Loucy (cell line): ENCODE measurements around the gene MAPKAP1.

Experiments
- H2AFZ ChIP-seq: fragments of 200-600 bp; sonication (generic); 2 replicates; pipeline ENCODE4 v1.6.0; 2016; ENCODE audit warnings: antibody characterized with exemption, mild to moderate bottlenecking, low read length, moderate library complexity
- H3F3A ChIP-seq: fragments of 200-600 bp; 2 replicates; pipeline ENCODE4 v1.6.0; 2016; ENCODE audit warnings: antibody characterized with exemption, low read depth, mild to moderate bottlenecking
- H3K27me3 ChIP-seq: fragments of 200-600 bp; sonication (generic); 2 replicates; pipeline ENCODE4 v1.6.1; 2014; ENCODE audit warnings: low read length, mild to moderate bottlenecking; ENCODE audit not compliant: insufficient read depth, poor library complexity, severe bottlenecking
- H3K36me3 ChIP-seq: fragments of 200-600 bp; sonication (generic); 2 replicates; pipeline ENCODE4 v1.6.1; 2016; ENCODE audit warnings: low read length; ENCODE audit not compliant: insufficient read depth
- H3K4me1 ChIP-seq: fragments of 200-600 bp; sonication (generic); 2 replicates; pipeline ENCODE4 v1.5.1; 2014; ENCODE audit warnings: low read length, mild to moderate bottlenecking; ENCODE audit not compliant: insufficient read depth, poor library complexity, severe bottlenecking
- H3K4me2 ChIP-seq: fragments of 200-600 bp; sonication (generic); 2 replicates; pipeline ENCODE4 v1.6.0; 2014; ENCODE audit warnings: antibody characterized with exemption, low read length, low read depth, mild to moderate bottlenecking; ENCODE audit not compliant: poor library complexity, severe bottlenecking
- H3K4me3 ChIP-seq: fragments of 200-600 bp; sonication (generic); 2 replicates; pipeline ENCODE4 v1.5.1; 2014; ENCODE audit warnings: low read length, mild to moderate bottlenecking, mixed read lengths; ENCODE audit not compliant: poor library complexity, severe bottlenecking
- H3K79me2 ChIP-seq: fragments of 200-600 bp; sonication (generic); 2 replicates; pipeline ENCODE4 v1.6.1; 2014; ENCODE audit warnings: low read length; ENCODE audit not compliant: insufficient read depth
- H3K9ac ChIP-seq: fragments of 200-600 bp; sonication (generic); 2 replicates; pipeline ENCODE4 v1.6.0; 2014; ENCODE audit warnings: mild to moderate bottlenecking, low read depth, low read length, moderate library complexity; ENCODE audit not compliant: poor library complexity, severe bottlenecking
- H3K9me2 ChIP-seq: fragments of 200-600 bp; sonication (generic); replicated peaks from 2 replicates; pipeline ENCODE4 v1.6.1; 2016; ENCODE audit warnings: low read depth, low read length, mixed read lengths
- H3K9me3 ChIP-seq: fragments of 200-600 bp; sonication (generic); 2 replicates; pipeline ENCODE4 v1.6.1; 2014; ENCODE audit warnings: mild to moderate bottlenecking, antibody characterized with exemption, low read length, low read depth; ENCODE audit not compliant: insufficient read depth
- H4K20me1 ChIP-seq: fragments of 200-600 bp; sonication (generic); 2 replicates; pipeline ENCODE4 v1.6.0; 2014; ENCODE audit warnings: antibody characterized with exemption, low read length, mild to moderate bottlenecking; ENCODE audit not compliant: insufficient read depth, poor library complexity, severe bottlenecking
- EZH2phosphoT487 ChIP-seq: fragments of 200-600 bp; IDR thresholded peaks from 2 replicates; pipeline ENCODE4 v1.6.1; 2018; ENCODE audit warnings: antibody characterized with exemption, mild to moderate bottlenecking, moderate library complexity, borderline replicate concordance
- TF ChIP-seq, protein P1 (sequence below): fragments of 200-600 bp; sonication (generic); conservative IDR thresholded peaks from 2 replicates; pipeline ENCODE4 v1.5.1; 2014; ENCODE audit warnings: mild to moderate bottlenecking, antibody characterized with exemption, low read length

Gene MAPKAP1

DNA sequence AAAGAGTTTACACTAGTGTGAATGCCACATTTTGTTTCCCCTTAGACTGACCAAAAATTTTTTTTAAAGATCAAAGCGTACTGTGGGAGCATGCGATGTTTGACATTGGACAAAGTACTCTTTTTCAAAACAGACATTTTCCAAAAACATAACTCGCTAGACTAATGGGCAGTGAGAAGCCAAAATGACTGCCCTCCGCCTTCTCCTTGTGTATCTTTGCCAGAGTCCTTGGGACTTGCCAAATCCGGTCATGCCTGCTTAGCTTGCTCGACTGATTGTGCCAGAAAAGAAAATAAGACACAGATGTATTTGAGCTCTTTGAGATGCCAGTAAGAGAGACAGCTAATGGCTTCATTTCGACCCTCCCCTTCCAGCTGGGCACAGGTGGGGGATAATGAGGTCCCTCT, 157.5 kb downstream of the MAPKAP1 start:
- no peaks in the 10 kb centered on the region for H3K36me3 ChIP-seq

DNA sequence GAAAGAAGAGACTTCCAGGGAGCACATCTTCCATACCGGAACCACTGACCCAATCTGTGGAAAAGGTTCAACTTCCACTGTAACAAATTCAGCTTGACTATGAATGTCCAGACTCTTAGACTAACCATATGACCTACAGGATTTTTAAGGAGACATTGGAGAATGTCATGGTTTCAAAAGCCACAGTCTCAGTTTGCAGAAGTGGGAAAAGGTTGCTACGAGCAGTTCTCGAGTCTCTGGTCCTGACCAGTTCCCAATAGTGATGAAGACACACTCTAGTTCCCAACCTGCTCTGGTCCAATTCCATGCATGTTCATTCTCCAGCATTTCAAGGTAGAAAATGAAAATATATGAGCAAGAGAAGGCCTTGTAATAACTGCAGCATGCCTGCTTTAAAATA, 158.0 kb downstream of the MAPKAP1 start:
- no peak overlapping the region for H3K9ac ChIP-seq
- no peaks in the 10 kb centered on the region for H3F3A ChIP-seq
- no peaks in the 10 kb centered on the region for H3K36me3 ChIP-seq
- no peak overlapping the region for H3K4me3 ChIP-seq
- H3K9me2 ChIP-seq = no peaks in the 10 kb centered on the region
- H3K9me3 ChIP-seq = no peaks in the 10 kb centered on the region
- H2AFZ ChIP-seq = no peak overlapping the region
- TF ChIP-seq, protein P1, sequence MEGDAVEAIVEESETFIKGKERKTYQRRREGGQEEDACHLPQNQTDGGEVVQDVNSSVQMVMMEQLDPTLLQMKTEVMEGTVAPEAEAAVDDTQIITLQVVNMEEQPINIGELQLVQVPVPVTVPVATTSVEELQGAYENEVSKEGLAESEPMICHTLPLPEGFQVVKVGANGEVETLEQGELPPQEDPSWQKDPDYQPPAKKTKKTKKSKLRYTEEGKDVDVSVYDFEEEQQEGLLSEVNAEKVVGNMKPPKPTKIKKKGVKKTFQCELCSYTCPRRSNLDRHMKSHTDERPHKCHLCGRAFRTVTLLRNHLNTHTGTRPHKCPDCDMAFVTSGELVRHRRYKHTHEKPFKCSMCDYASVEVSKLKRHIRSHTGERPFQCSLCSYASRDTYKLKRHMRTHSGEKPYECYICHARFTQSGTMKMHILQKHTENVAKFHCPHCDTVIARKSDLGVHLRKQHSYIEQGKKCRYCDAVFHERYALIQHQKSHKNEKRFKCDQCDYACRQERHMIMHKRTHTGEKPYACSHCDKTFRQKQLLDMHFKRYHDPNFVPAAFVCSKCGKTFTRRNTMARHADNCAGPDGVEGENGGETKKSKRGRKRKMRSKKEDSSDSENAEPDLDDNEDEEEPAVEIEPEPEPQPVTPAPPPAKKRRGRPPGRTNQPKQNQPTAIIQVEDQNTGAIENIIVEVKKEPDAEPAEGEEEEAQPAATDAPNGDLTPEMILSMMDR = no peak
- TF ChIP-seq EZH2phosphoT487 = no peak
- H3K27me3 ChIP-seq = no peaks in the 10 kb centered on the region
- H3K79me2 ChIP-seq = no peaks in the 10 kb centered on the region
- H4K20me1 ChIP-seq = no peaks in the 10 kb centered on the region
- H3K4me1 ChIP-seq = no peaks in the 10 kb centered on the region
- no peak overlapping the region for H3K4me2 ChIP-seq

More for the DNA sequence above, 157.5 kb downstream of the MAPKAP1 start:
- Histone ChIP-seq H2AFZ (no peak overlapping the region), H3K9ac (no peak overlapping the region), H3K4me1 (no peaks in the 10 kb centered on the region), H3K27me3 (no peaks in the 10 kb centered on the region), H3K9me3 (no peaks in the 10 kb centered on the region), H3K4me3 (no peak overlapping the region), H4K20me1 (no peaks in the 10 kb centered on the region), H3K4me2 (no peak overlapping the region), H3K9me2 (no peaks in the 10 kb centered on the region), H3F3A (no peaks in the 10 kb centered on the region), H3K79me2 (no peaks in the 10 kb centered on the region)
- TF ChIP-seq EZH2phosphoT487 = no peak
- TF ChIP-seq, protein P1 = no peak

DNA sequence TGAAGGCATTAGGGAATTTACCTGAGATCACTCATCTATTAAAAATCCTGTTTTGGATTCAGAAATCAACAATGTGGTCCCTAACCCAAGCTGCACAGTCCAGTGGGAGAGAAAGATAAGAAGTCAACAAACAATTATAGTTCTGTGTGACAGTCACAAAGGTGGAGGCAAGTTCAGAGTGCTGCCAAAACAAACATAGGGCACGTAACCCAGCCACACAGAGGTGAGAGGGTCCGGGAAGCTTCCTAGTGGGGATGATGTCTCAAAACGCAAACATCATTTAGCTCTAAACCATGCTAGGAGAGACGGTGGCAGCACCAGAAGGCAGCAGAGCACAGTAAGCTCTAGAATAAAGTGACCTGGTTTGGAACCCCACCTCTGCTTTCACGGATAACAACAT, 158.9 kb downstream of the MAPKAP1 start:
- no peaks in the 10 kb centered on the region for H3K9me3 ChIP-seq
- no peaks in the 10 kb centered on the region for H3K79me2 ChIP-seq
- H3K9me2 ChIP-seq = no peaks in the 10 kb centered on the region
- H3K9ac ChIP-seq = no peak overlapping the region
- H3K4me2 ChIP-seq = no peak overlapping the region
- H2AFZ ChIP-seq = no peak overlapping the region
- H3K4me3 ChIP-seq = no peak overlapping the region
- TF ChIP-seq EZH2phosphoT487 = no peak
- TF ChIP-seq, protein P1 = no peak
- no peaks in the 10 kb centered on the region for H4K20me1 ChIP-seq
- H3K4me1 ChIP-seq = no peaks in the 10 kb centered on the region
- no peaks in the 10 kb centered on the region for H3K36me3 ChIP-seq
- no peaks in the 10 kb centered on the region for H3F3A ChIP-seq
- no peaks in the 10 kb centered on the region for H3K27me3 ChIP-seq
